SK-N-SH treated with all-trans-retinoic acid at 6 μM for 48 hours (cell line): Measurements from ENCODE around the gene KIAA1586.

Experiments used
- BACH2 ChIP-seq: fragments of 250-450 bp; sonication (Bioruptor Pico); IDR thresholded peaks from 2 replicates; pipeline ENCODE4 v1.9.0; 2021; ENCODE audit warnings: mild to moderate bottlenecking, borderline replicate concordance
- OSR1 ChIP-seq: fragments of 250-450 bp; sonication (Bioruptor Pico); IDR thresholded peaks from 2 replicates; pipeline ENCODE4 v1.8.0; 2022; ENCODE audit warnings: moderate library complexity, mild to moderate bottlenecking, inconsistent platforms
- RARB ChIP-seq: fragments of 250-450 bp; sonication (Bioruptor Pico); IDR thresholded peaks from 2 replicates; pipeline ENCODE4 v1.8.0; 2021; ENCODE audit warnings: mild to moderate bottlenecking, moderate library complexity
- ZC3H10 ChIP-seq: fragments of 250-450 bp; sonication (Bioruptor Pico); IDR thresholded peaks from 2 replicates; pipeline ENCODE4 v1.5.1; 2021; ENCODE audit warnings: mild to moderate bottlenecking, moderate library complexity
- ZFP3 ChIP-seq: fragments of 250-450 bp; sonication (Bioruptor Pico); IDR thresholded peaks from 2 replicates; pipeline ENCODE4 v1.5.0; 2020; ENCODE audit warnings: mild to moderate bottlenecking, moderate library complexity
- ZFP30 ChIP-seq: fragments of 450-650 bp; formaldehyde crosslinking; IDR thresholded peaks from 2 replicates; pipeline ENCODE4 v1.5.0; 2022; ENCODE audit warnings: mild to moderate bottlenecking, moderate library complexity
- ZNF565 ChIP-seq: fragments of 450-650 bp; formaldehyde crosslinking; conservative IDR thresholded peaks from 2 replicates; pipeline ENCODE4 v1.5.0; 2020; ENCODE audit warnings: low read depth, mild to moderate bottlenecking, moderate library complexity
- ZNF70 ChIP-seq: fragments of 450-650 bp; formaldehyde crosslinking; IDR thresholded peaks from 2 replicates; pipeline ENCODE4 v1.5.0; 2020; ENCODE audit warnings: mild to moderate bottlenecking, moderate library complexity
- ZNF8 ChIP-seq: fragments of 450-650 bp; formaldehyde crosslinking; IDR thresholded peaks from 2 replicates; pipeline ENCODE4 v1.5.0; 2020; ENCODE audit warnings: mild to moderate bottlenecking, moderate library complexity
- TF ChIP-seq, protein P1 (sequence below): fragments of 250-450 bp; sonication (Bioruptor Pico); IDR thresholded peaks from 2 replicates; pipeline ENCODE4 v1.8.0; 2020; ENCODE audit warnings: mild to moderate bottlenecking, moderate library complexity, borderline replicate concordance
- TF ChIP-seq, protein P2 (sequence below): fragments of 250-450 bp; sonication (Bioruptor Pico); IDR thresholded peaks from 2 replicates; pipeline ENCODE4 v1.5.1; 2020; ENCODE audit warnings: low read depth, mild to moderate bottlenecking, moderate library complexity

DNA sequence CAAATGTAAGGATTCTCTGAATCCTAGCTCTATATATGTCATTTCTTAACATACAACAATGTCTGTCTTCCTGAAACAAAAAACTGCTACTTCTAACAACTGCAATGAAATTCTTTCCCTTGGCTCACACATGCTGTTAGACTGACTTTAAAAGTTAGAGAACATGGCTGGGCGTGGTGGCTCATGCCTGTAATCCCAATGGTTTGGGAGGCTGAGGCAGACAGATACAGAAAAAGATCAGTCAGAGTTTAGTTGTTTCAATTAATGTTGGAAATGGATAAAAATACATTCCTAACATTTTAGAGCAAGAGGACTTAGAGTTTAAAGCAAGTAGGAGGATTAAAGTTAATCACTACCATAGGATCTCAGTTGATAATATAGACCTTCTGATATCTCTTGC lies 28.7 kb upstream of the KIAA1586 start:
- TF ChIP-seq ZFP3 (CRISPR knock-in tag) (no peak), OSR1 (CRISPR knock-in tag) (no peak), ZC3H10 (CRISPR knock-in tag) (no peak), BACH2 (CRISPR knock-in tag) (no peak), ZNF565 (CRISPR knock-in tag) (no peak), ZNF70 (CRISPR knock-in tag) (no peak), ZNF8 (no peak), ZFP30 (no peak), RARB (CRISPR knock-in tag) (no peak)
- TF ChIP-seq, protein P1, sequence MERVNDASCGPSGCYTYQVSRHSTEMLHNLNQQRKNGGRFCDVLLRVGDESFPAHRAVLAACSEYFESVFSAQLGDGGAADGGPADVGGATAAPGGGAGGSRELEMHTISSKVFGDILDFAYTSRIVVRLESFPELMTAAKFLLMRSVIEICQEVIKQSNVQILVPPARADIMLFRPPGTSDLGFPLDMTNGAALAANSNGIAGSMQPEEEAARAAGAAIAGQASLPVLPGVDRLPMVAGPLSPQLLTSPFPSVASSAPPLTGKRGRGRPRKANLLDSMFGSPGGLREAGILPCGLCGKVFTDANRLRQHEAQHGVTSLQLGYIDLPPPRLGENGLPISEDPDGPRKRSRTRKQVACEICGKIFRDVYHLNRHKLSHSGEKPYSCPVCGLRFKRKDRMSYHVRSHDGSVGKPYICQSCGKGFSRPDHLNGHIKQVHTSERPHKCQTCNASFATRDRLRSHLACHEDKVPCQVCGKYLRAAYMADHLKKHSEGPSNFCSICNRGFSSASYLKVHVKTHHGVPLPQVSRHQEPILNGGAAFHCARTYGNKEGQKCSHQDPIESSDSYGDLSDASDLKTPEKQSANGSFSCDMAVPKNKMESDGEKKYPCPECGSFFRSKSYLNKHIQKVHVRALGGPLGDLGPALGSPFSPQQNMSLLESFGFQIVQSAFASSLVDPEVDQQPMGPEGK (CRISPR knock-in tag): no peak
- TF ChIP-seq, protein P2, sequence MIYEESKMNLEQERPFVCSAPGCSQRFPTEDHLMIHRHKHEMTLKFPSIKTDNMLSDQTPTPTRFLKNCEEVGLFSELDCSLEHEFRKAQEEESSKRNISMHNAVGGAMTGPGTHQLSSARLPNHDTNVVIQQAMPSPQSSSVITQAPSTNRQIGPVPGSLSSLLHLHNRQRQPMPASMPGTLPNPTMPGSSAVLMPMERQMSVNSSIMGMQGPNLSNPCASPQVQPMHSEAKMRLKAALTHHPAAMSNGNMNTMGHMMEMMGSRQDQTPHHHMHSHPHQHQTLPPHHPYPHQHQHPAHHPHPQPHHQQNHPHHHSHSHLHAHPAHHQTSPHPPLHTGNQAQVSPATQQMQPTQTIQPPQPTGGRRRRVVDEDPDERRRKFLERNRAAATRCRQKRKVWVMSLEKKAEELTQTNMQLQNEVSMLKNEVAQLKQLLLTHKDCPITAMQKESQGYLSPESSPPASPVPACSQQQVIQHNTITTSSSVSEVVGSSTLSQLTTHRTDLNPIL (CRISPR knock-in tag): no peak
